Lower leg skin (tissue), 3 donors: ENCODE measurements around the gene ZBTB7B.

Experiments used
- CTCF ChIP-seq, 3 donors: fragments of 450-650 bp; IDR thresholded peaks; one replicate each; pipeline ENCODE4 v1.5.1; 2016; ENCODE audit warnings: antibody characterized with exemption in 3 of 3, mild to moderate bottlenecking in 3 of 3, moderate library complexity in 2 of 3
- POLR2A ChIP-seq, 2 donors: fragments of 450-650 bp; IDR thresholded peaks; one replicate each; pipeline ENCODE4 v1.6.1; 2016 to 2017; ENCODE audit warnings: antibody characterized with exemption in 2 of 2, mild to moderate bottlenecking in 1 of 2, moderate library complexity in 1 of 2

GRCh38 chr1:155015527-155016230 lies 13.1 kb downstream of the ZBTB7B start:
- TF ChIP-seq CTCF (IDR thresholded peaks at IDR 0.05) (no peak), POLR2A (IDR thresholded peaks at IDR 0.05) (no peak)
